Ovary (tissue), 3 donors: ENCODE results near the gene AQP11.

Experiments used
- CTCF ChIP-seq, 3 donors: fragments of 450-650 bp in 2 of 3; fragments of 200-600 bp in 1 of 3; IDR thresholded peaks; one replicate each; pipeline versions ENCODE4 v1.5.1 to v1.8.0; 2016 to 2022; ENCODE audit warnings: antibody characterized with exemption in 3 of 3, mild to moderate bottlenecking in 1 of 3
- POLR2A ChIP-seq: fragments of 450-650 bp; IDR thresholded peaks from one replicate; pipeline ENCODE4 v1.6.1; 2017; ENCODE audit warnings: antibody characterized with exemption, mild to moderate bottlenecking, moderate library complexity
- donor health status: DM: no; HTN: no; CAD: no.

GRCh38 chr11:77558380-77558779 lies 31.4 kb upstream of the AQP11 start:
- TF ChIP-seq CTCF (IDR thresholded peaks at IDR 0.05) (no peak), POLR2A (no peak)
